Measurements from ENCODE around the gene STUB1.

The STUB1 gene

DNA sequence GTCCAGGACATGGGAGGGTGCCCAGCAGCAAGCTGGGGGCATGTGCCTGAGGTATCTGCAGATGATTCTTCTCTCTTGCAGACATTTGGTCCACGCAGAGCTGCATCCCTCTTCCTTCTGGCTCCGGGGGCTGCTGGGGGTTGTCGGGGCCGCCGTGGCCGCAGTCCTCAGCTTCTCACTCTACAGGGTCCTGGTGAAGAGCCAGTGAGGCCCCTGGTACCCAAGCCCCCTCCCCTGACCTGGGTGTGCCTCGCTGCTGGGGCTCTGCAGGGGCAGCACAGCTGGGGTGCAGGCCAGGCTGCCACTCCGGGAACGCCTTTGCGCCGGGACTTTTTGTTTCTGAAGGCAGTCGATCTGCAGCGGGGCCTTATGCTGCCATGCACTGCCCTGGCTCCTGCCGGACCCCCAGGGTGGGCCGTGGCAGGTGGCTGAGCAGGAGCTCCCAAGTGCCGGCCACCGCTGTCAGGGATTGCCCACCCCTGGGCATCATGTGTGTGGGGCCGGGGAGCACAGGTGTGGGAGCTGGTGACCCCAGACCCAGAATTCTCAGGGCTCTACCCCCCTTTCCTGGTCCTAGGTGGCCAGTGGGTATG lies 6.7 kb upstream of the STUB1 start:
- TF ChIP-seq YY1 (IDR thresholded peaks at IDR 0.05; ENCODE audit: low read depth) (no peak), ZBTB7A (IDR thresholded peaks at IDR 0.05; ENCODE audit: low read depth) (0 out of 2 replicates have a peak, but pooled peaks have one; percentile 39)

DNA sequence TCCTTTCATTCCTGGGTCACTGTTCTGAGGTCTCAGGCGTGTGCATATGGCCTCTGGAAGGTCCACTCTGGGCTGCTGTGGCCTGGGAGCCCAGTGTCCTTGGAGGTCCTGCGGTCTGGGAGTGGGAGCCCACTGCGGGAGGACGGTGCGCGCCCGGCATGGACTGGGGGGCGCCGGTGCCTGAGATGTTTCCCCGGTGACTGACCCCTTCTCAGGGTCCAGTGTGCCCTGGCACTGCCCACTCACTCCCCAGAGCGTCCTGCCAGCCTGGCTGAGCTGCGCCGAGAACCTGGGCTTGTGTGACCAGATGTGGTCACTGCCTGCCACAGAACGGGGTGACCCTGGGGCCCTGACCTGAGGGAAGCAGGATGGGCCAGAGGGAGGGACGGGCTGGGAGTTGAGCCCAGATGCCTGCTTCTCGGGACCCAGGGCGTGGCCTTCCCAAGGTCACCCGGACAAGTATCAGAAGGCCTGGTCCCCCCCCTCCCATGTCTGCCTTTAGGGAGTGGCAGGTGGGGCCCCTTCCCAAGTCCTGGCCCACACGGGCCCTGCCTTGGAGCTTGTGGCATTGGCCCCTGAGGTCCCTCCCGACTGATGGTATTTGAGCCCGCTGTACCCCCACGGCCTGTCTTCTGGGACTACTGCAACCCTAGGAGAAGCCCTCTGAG lies 5.9 kb upstream of the STUB1 start:
- no peak for TF ChIP-seq RAD21 (IDR thresholded peaks at IDR 0.05; ENCODE audit: low read depth)
- TF ChIP-seq, protein P1, sequence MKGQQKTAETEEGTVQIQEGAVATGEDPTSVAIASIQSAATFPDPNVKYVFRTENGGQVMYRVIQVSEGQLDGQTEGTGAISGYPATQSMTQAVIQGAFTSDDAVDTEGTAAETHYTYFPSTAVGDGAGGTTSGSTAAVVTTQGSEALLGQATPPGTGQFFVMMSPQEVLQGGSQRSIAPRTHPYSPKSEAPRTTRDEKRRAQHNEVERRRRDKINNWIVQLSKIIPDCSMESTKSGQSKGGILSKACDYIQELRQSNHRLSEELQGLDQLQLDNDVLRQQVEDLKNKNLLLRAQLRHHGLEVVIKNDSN (IDR thresholded peaks at IDR 0.05) = no peak
- TF ChIP-seq FOXM1 (IDR thresholded peaks at IDR 0.05; ENCODE audit: borderline replicate concordance, low read depth) = no peak
- TF ChIP-seq EP300 (IDR thresholded peaks at IDR 0.05; ENCODE audit: borderline replicate concordance) = no peak
- TF ChIP-seq, protein P2, sequence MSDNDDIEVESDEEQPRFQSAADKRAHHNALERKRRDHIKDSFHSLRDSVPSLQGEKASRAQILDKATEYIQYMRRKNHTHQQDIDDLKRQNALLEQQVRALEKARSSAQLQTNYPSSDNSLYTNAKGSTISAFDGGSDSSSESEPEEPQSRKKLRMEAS (IDR thresholded peaks at IDR 0.05) = no peak
- TF ChIP-seq TEAD4 (IDR thresholded peaks at IDR 0.05) = no peak
- no peak for TF ChIP-seq TAF1 (IDR thresholded peaks at IDR 0.05; ENCODE audit: low read depth)
- no peak for TF ChIP-seq CEBPB (IDR thresholded peaks at IDR 0.05)
- TF ChIP-seq, protein P3, sequence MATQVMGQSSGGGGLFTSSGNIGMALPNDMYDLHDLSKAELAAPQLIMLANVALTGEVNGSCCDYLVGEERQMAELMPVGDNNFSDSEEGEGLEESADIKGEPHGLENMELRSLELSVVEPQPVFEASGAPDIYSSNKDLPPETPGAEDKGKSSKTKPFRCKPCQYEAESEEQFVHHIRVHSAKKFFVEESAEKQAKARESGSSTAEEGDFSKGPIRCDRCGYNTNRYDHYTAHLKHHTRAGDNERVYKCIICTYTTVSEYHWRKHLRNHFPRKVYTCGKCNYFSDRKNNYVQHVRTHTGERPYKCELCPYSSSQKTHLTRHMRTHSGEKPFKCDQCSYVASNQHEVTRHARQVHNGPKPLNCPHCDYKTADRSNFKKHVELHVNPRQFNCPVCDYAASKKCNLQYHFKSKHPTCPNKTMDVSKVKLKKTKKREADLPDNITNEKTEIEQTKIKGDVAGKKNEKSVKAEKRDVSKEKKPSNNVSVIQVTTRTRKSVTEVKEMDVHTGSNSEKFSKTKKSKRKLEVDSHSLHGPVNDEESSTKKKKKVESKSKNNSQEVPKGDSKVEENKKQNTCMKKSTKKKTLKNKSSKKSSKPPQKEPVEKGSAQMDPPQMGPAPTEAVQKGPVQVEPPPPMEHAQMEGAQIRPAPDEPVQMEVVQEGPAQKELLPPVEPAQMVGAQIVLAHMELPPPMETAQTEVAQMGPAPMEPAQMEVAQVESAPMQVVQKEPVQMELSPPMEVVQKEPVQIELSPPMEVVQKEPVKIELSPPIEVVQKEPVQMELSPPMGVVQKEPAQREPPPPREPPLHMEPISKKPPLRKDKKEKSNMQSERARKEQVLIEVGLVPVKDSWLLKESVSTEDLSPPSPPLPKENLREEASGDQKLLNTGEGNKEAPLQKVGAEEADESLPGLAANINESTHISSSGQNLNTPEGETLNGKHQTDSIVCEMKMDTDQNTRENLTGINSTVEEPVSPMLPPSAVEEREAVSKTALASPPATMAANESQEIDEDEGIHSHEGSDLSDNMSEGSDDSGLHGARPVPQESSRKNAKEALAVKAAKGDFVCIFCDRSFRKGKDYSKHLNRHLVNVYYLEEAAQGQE (IDR thresholded peaks at IDR 0.05; ENCODE audit: low read depth) = no peak
- no peak for TF ChIP-seq CREB1 (IDR thresholded peaks at IDR 0.05; ENCODE audit: low read depth)
- TF ChIP-seq NFIC (IDR thresholded peaks at IDR 0.05) = no peak
- no peak for TF ChIP-seq YY1 (IDR thresholded peaks at IDR 0.05; ENCODE audit: low read depth)
- TF ChIP-seq EGR1 (IDR thresholded peaks at IDR 0.05) = no peak
- TF ChIP-seq TCF12 (IDR thresholded peaks at IDR 0.05; ENCODE audit: low read depth) = no peak
- no peak for TF ChIP-seq ZBTB7A (IDR thresholded peaks at IDR 0.05; ENCODE audit: low read depth)

DNA sequence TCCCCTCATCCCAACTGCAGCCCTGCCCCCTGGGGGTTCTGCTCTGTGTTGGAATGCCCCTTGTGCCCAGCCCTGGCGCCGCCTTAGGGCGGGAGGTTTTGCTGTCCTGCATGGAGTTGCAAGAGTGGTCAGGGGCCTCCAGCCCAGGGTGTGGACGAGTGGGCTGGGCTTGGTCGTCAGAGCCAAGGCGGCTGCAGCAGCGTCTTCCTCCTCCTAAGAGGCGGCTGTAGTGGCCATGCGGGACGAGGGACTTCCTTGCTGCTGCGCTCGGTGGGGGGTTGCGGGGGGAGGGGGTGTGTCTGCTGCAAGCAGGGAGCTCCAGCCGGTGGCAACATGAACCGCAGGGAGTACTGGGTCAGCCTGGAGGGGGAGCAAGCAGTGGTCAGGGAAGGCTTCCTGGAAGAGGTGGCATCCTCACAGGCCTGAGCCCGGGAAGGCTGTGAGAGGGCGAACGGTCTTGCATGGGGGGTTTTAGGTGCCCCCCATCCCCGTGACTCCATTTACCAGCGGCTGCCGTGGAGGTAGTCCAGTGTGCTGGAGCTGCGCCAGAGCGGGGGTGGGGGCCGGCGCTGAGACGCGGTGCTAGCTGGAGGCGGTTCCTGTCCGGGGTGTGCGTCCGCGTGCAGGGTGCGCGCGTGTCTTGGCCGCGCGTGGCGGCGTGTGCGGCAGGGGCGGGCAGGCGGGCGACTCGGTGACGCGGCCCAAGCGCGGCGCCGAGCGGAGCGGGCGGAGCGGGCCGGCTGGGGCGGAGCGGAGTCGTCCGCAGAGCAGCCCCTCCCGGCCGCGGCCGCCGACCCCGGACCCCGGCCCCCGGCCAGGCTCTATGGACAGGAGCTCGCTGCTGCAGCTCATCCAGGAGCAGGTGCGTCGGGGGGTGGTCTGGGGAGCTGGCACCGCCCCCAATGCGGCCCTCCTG lies 5.0 kb upstream of the STUB1 start, which contains the start of gene RHBDL1:
Gene RHBDL1 (plus strand): TSS at position 704 of the 916 bp plus-strand sequence. CDS start 120 bp downstream, at position 824.
- TF ChIP-seq EP300 (IDR thresholded peaks at IDR 0.05; ENCODE audit: borderline replicate concordance) (no peak), NFIC (IDR thresholded peaks at IDR 0.05) (peak; percentile 17; the same call in 1 of the 2 replicates)
- TF ChIP-seq, protein P2 (IDR thresholded peaks at IDR 0.05) = no peak

DNA sequence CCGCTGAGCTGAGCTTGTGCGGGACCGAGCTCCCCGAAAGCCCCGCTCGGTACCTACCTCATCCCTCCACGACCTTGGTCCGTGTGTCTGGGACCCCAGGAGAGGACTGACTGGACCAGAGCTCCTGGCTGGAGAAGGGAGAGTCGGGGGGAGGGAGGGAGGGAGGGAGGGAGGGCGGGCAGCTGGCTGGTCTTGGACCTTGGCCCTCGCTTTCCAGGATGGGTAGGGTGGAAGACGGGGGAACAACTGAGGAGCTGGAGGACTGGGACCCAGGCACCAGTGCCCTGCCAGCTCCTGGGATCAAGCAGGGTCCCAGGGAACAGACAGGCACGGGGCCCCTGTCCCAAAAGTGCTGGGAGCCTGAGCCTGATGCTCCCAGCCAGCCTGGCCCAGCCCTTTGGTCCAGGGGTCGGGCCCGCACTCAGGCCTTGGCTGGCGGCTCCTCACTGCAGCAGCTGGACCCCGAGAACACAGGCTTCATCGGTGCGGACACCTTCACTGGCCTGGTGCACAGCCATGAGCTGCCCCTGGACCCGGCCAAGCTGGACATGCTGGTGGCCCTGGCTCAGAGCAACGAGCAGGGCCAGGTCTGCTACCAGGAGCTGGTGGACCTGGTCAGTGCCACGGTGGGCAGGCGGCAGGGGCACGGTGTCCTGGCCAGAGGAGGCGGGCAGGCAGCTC lies 4.2 kb upstream of the STUB1 start:
- TF ChIP-seq TAF1 (IDR thresholded peaks at IDR 0.05; ENCODE audit: low read depth) (no peak), TCF12 (IDR thresholded peaks at IDR 0.05; ENCODE audit: low read depth) (no peak), EGR1 (IDR thresholded peaks at IDR 0.05) (no peak), CREB1 (IDR thresholded peaks at IDR 0.05; ENCODE audit: low read depth) (no peak), EP300 (IDR thresholded peaks at IDR 0.05; ENCODE audit: borderline replicate concordance) (no peak), CEBPB (IDR thresholded peaks at IDR 0.05) (no peak)
- TF ChIP-seq, protein P3 (IDR thresholded peaks at IDR 0.05; ENCODE audit: low read depth) = no peak
- TF ChIP-seq, protein P2 (IDR thresholded peaks at IDR 0.05) = no peak

DNA sequence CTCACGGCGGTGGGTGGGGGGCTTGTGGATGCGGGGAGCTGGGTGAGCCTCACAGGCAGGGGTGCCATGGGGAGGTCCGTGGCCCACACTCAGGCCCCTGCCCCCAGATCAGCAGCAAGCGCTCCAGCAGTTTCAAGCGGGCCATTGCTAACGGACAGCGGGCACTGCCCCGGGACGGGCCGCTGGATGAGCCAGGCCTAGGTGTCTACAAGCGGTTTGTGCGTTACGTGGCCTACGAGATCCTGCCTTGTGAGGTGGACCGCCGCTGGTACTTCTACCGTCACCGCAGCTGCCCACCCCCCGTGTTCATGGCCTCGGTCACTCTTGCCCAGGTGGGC lies 3.7 kb upstream of the STUB1 start:
- TF ChIP-seq, protein P3 (IDR thresholded peaks at IDR 0.05; ENCODE audit: low read depth) = no peak
- TF ChIP-seq FOXM1 (IDR thresholded peaks at IDR 0.05; ENCODE audit: borderline replicate concordance, low read depth) = no peak

Data from Ishikawa (cell line).